GM19043 (cell line): ENCODE measurements around the gene CLGN.

Experiments used
- ATAC-seq: cut with Tn5 transposase; IDR thresholded peaks from one replicate; pipeline ENCODE4 v1.9.1; 2021; ENCODE audit warnings: low read depth; ENCODE audit not compliant: unreplicated experiment

CLGN gene

DNA sequence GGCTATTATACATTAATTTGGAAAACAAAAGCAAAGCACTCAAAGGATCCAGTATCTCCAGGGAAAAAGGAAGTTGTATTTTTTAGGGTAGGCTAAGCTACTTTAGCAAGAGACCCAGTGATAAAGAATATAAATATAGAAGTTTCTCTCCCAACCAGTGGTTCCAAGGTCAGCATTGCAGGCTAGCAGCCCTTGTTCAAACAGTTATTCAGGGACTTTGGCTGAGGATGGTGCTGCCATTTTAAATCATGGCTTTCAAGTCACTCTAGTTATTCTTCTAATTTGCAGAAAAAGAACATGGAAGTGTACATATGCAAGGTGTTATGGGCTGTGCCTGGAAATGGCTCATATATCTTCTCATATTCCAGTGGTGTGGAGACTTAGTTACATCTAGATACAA is 44.7 kb downstream of the CLGN start:
- ATAC-seq = no peak

DNA sequence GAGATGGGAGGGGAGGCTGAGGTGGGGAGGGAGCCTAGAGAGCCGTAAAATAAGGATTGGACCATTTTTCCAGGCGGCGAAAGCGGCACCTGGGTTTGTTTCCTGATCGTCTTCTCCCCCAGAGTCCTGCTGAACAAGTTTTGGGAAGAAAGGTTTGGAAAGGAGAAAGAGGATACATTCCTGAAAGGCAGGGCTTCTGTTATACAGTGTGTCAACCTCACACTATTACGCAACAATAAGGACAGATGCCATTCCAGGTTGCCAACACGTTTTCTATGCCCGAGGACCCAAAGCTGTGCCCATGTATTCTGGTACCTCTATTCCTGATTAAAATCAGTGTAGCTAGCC is 53.3 kb downstream of the CLGN start:
- ATAC-seq = no peak

DNA sequence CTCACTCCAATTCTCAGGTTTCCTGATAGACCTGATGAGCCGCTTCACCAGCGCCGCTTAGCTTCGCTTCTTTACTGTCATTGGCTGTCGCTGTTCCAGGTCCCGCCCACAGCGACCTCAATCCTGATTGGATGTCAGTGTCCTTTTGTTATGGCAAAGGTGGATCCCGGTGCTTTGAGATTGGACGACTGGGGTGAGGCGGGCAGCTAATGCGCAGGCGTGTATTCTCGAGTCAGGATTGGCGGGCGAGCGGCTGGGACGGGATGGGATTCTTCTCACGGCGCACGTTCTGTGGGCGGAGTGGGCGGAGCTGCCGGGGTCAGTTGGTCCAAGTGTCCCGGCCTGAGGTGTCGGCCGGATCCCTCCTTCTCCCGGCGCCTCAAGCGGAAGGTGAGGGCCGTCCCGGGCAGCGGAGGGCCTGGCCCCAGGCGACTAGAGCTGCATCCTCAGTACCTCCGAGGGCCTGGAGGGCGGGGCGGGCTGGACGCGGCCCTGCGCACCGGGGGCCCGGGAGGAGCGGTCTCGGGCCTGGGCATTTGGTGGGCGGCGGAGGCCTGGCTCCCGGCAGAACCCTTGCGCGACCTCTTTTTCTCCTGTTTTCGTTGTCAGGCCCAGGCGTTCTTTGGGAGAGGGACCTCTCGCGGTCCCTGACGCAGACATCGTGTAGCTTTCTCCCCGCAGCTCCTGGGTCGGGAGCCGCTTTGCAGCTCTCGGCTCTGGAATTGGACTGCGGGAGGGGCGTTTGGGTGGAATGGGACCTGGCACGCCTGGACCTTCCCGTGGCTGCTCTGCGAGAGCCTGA is 53.9 kb downstream of the CLGN start, which contains the start of gene SCOC:
TSS of gene SCOC (plus strand) at position 319 of the 802 bp plus-strand sequence. CDS start 5,525 bp downstream, outside the sequence.
- peak; percentile 91 for ATAC-seq

DNA sequence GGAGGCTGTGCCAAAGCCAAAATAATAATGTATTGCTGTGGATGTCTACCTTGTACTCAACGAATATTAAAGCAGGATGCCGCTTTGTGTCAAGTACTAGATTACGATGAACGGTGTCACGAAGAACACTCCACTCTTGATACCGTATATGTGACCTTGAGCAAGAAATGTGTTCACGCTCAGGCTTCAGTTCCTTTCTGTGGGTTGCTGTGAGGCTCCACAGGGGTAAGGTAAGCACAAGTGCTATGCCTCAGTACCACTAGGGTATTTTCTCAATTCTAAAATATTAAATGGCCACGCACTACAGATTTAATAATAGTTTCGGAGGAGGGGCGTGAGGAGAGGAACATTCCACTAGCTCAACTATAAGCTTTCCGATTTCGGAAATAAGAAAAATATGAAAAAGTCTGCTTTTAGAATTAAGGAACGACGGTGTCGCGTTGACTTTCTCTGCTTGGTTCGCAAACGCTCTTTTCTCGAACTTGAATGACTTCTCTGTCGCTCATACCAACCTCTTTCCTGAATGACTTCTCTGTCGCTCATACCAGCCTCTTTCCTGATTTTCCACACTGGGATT is 54.6 kb downstream of the CLGN start:
- peak; percentile 48 for ATAC-seq

DNA sequence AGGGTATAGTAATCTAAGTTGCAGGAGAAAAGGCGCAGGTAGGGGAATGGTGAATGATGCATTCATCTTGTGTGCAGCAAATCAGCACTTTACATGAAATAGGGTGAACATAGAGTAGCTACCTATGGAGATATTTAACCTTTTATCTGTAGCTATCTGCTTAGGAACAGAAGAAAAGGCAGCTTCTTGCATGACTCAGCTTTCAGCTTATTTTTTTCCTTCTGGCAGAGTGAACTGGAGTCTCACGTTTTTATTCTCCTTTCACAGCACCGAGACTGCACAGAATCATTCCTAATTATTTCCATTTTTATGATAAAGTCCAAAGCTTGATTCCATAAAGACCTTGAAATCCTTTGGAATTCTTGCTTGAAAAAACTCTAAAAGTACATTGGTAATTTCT is 58.8 kb downstream of the CLGN start:
- ATAC-seq = no peak

DNA sequence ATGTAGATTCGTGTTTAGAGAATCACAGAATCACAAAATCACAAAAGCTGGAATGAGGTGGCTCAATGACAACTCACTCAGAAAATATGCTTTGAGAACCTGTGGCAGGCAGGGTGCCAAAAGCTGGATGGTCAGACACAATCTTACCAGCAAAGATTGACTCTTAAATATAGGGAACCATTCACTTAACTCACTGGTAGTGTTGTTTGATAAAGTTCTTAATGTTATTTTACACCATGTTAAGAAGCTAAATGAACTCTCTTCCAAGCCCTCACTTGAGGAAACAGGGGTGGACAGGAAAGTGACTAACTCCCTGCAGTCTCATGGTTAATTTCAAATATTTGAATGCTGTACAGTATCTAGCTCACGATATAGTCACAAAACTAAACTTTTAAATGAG is 59.7 kb downstream of the CLGN start:
- no peak for ATAC-seq

DNA sequence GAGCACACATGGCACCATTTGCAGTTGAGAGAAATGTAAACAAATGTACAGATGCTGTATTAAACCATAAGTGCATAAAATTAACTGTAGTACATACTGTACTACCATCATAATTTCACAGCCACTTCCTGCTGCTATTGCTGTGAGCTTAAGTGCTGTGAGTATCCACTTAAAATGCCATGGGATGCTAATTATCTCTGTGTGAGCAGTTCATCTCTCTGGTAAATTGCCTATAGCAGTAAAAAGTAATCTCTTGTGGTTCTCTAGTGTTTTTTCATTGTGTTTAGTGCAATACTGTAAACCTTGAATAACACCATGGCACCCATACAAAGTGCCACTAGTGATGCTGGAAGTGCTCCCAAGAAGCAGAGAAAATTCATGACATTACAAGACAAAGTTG is 63.9 kb downstream of the CLGN start:
- ATAC-seq = no peak

DNA sequence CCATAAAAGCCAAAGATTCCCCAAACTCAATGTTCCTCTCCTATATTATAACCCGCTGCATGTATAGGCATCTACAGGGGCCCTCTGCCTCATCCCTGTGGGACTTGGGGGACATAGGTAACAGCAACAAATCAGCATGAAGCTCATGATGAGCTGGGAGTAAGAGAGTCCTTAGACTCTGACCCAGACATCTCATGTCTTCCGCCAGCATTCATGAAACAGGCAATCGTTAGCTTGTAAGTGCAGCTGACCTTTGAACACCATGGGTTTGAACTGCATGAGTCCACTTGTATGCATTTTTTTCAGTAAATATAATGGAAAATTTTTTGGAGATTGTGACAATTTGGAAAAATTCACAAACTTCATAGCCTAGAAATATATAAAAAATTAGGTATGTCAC is 64.4 kb downstream of the CLGN start:
- ATAC-seq = no peak

DNA sequence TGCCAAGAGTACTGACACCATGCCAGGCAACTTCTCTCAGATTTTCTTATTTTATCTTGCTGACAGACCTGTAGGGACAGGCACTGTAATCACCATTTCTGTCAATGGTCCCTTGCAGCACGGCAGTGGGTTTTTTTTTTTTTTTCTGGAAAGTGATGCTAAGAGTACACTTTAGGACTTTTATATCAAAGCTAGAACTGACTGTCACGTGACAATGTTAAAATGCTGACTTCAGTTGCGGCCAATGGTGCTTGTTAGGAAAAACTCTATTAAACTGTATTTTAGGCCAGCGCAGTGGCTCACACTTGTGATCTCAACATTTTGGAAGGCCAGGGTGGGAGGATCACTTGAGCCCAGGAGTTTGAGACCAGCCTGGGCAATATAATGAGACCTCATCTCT is 66.3 kb downstream of the CLGN start:
- no peak for ATAC-seq

DNA sequence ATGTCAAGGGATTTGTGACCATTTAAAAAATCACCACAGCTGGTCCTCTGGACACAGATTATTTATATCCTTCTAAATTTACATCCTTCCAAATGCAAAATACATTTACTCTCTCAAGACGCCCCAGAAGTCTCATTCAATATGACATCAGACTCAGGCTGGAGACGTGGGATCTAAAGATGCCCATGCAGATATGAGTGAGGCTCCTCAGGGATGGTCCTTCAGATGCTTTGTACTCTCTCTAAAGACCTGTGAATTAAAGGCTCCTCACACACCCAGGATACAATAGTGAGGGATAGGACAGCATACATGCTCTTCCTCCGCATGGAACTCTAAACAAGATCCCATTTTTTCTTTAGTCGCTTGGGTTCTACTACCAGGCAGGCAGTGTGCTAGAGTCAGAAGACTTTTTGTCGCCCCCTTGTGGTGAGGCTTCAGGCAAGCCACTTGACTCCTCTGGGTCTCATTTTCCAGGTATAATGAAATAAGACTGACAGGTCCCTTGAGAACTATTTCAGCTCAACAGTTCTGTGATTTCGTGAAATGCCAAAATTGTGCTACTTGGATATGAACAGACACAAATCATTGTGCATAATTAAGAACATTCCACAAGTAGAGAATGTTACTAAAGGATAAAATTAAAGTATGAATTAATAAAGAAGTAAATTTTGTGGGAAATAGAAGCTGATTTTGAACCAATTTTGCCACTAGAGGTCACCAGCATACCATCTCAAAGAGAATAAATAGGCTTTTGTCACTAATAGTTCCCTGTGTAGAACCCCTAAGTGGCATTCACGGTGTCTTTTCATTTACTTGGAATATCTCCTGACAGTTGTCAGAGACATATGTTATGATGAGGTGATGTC is 67.7 kb downstream of the CLGN start:
- peak; percentile 91 for ATAC-seq

DNA sequence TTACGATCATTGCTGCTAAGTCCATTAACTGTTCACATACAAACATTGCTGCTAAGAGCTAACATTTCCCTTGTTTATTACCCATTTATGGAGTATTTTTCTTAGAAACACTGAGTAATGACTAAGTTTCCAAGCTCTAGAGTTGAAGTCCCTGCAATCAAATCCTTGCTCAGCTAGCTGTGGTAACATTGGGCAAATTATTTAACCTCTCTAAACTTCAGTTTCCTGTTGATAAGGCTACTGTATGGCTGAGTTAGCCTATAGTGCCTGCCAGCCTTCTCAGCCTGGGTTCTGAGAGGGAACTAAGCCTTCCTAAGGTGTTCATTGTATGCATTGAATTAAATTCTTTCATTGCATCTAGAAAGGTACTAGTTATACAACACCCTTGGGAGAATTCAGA is 69.2 kb downstream of the CLGN start:
- no peak for ATAC-seq

DNA sequence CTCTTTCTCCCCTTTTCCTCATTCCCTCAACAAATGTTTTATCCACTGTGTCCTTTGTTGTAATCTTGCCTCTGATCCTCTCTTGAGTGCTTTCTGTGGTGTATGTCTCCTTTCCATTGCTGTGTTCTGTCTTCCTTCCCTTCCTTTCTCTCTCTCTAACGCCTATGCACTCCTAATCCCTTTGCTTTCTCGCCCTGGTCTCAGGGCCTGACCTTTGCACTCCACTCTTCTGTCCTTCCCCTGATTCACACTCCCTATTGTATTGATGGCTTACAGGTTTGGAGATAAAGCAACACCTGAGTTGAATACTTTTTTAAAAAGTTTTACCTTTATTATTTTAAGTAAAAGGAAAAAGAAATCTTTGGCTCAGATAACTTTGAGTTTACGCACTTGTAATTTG is 69.6 kb downstream of the CLGN start:
- no peak for ATAC-seq

DNA sequence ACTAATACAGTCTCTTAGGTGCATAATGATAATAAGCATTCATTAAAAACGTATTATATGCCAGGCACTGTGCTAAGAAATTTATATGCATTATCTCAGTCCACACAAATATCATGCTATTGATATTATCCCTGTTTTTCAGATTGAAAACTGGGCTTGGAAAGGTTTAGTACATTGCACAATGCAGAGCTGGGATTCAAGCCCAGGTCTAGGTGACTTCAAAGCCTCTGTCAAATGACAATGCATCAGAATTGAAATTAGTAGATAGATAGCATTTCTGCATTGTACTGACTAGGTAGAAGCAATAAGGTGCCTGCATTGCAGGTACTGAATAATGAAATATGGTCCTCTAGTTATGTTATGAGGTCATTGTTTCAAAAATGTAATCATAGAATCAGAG is 72.2 kb downstream of the CLGN start:
- ATAC-seq = no peak

DNA sequence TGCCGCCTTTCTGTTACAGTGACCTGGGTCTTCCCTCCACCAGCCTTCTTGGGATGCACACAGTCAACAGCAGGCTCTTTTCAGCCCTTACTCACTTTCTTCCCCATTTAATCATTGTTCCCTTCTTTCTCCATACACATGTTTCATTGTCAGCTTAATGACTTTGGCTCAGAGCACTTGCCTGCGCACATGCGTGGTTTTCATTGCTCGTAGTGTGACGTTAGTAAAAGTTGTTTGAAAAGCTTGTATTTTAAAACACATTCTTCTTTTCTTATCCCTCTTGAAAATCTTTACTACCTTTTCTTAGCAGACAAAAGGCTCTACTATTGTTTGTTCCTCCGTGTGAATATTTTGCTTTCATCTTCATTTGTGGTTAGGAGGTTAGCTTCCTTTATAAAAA is 73.7 kb downstream of the CLGN start:
- ATAC-seq = no peak

DNA sequence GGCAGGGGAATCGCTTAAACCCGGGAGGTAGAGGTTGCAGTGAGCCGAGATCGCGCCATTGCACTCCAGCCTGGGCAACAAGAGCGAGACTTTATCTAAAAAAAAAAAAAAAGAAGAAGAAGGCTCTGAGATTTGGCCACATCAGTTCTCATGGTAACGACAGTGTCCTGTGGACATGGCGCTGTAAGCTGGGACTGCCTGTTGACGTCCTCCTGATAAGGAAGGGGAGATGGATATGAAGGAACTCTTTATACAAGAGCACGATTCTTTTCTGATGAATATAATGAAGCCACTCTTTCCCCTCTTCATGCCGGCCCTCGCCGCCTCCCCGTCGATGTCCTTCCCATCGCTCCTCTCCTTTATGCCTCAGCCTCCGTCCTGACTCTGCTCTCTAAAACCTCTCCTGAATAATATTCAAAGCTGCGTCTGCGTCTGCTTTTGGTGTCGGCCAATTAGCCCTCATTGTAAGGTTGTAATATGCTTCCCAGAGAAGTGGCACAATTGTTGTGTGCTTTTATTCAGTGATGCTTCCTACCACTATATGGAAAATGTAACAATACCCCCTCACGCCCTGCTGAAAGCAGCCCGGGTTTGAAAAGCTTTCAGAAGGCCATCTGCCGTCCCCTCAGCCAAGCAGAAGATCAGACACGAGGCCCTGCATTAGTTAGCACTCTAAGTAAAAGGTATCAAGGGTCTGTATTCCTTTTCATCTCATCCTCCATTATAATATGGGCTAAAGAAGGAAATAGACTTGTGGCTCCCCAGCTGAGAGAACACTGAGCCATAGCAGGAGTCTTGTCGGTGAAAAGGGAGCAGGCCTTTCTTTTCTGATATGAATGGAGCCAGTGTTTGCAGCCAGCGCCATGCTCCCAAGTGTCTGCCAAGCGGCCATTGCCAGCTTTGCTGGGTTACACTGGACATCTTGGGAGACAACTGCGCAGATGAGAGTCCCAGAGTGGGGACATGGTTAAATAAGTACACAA is 76.1 kb downstream of the CLGN start:
- ATAC-seq = no peak

DNA sequence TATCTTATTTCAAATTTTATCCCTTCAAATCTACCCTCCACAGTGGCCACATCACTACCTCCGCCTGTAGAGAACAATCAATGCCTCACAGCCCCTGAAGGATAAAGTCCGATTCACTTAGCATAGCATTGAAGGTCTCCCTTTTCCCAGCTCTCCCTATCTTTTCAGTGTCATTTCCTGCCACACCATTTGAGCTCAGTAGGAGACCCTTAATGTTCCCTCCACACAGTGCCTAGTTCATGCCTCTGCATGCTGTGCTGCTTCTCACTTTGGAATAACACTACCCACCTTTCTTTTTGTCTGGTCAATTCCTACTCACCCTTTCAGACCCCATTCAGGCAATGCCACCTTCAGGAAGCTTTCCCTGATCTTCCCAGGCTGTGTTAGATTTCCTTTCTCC is 77.6 kb downstream of the CLGN start:
- ATAC-seq = no peak

DNA sequence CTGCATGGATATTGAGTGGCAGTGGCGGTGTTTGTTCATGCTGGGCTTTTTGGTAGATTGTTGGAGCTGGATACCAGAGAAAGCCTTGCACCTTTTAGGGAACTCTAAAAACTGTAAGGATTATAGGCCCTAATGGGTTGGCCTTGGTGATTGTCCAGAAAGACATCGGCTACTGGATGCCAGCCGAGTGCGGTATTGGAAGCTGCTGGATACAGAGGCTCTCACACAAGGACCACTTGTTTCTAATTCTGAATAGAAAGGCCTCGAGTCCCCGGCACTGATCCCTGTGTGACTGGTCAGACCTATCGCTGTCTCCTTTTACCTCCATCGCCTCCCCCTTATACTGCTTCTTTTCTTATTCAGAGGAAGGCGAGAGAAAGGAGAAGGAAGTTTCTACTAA is 81.3 kb downstream of the CLGN start:
- no peak for ATAC-seq

DNA sequence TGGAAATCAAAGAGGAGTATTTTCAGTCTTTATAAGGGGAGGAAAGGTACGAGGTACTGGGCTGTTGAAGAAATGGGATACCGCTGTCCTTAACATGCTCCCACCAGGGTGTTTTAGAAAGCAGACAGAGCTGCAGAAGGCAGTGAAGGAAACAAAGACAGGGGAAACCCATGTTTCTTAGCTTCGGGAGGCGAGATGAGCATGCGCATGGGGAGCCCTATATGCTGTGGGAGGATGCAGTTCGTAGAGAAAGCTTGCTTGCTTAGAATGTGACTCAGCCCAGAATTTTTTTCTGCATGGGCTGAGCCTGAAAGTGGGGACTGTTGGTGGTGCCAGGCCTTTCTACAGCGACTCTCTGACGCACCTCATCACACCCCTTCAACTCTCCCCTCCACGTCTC is 82.8 kb downstream of the CLGN start:
- no peak for ATAC-seq

DNA sequence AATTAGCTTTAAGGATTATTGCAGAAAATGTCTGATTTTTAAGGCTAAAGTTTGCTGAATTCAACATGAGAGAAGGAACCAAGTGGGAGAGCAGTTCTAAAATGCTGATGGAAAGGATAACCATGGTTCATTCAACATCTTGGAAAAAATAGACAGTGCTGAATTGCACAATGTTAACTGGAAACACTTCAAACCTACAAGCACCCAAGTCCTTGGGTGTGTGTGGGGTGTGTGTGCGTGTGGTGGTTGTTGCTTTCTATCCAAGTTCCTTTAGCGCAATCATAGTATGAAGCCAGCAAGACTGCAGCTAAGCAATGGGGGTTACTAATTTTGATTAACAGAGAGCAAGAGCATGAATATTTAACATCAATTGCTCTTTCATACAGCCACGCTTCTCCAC is 83.3 kb downstream of the CLGN start:
- ATAC-seq = no peak

DNA sequence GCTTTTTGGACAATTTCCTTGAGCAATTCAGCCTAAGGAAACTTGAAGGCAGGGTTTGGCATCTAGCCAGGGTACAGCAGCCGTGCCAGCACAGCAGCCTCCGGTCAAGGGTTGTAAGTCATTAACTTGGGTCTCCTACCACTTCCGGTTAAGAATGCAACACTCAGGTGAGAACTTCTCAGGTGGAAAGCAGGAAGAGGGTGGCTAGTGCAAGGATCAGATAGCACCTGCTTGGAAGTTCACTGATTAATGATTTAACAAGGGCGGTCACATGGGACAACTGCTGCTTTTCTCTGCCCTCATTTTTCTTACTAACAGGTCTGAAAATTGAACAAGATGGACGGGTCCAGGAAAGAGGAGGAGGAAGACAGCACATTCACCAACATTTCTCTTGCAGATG is 84.1 kb downstream of the CLGN start:
- peak; percentile 94 for ATAC-seq
